ENCODE measurements around the gene MRPL17. TPM values are rescaled to one million over a fixed set of nuclear protein-coding genes. Genes with fewer than 3 reads are reported as not detected.
A peak's percentile ranks its signal among the peaks of the same experiment; 100 is the strongest.

The MRPL17 gene
- total and polyA plus RNA-seq, 10 of the 15 experiments (the other 5 are each of a cell fraction or from before 2014, with no cell fraction given) = 60.3 to 171 (median 94.8) TPM

- H3K4me3 ChIP-seq = no peak overlapping the region; the same call in 1 of the 2 replicates
- DNase-seq (ENCODE audit: low read depth, low spot score) (no peak), ATAC-seq (peak; percentile 84), FAIRE-seq (no peak)
- in situ Hi-C loops (cut with MboI) = no loop called here
- H3K27ac ChIP-seq (ENCODE audit: control insufficient read depth, insufficient read depth) = 0 out of 2 replicates have a peak overlapping the region, but pooled peaks have one; percentile 43
- ChIA-PET SMC1A (ENCODE audit: uncharacterized antibody, unreplicated experiment) (interaction anchor here (0.6 to 1.9 kb wide), 6 partner anchors 7 to 42 kb away, joined by 3 to 12 read pairs (median 3); partner anchors contain the start of gene TPP1), POLR2A (interaction anchor here (1.0 to 1.5 kb wide), 2 partner anchors 42 to 54 kb away, joined by 3 read pairs; partner anchors contain the start of gene TPP1), RAD21 (ENCODE audit: unreplicated experiment) (interaction anchor here (1.2 to 1.3 kb wide), 2 partner anchors 13 to 54 kb away, joined by 3 to 4 read pairs; no protein-coding TSS in a partner anchor), CTCF (interaction anchor here (1.0 to 4.5 kb wide), 5 partner anchors 7 to 130 kb away, joined by 5 to 22 read pairs (median 7); partner anchors contain the start of gene MRPL17)
- no peak overlapping the region for H3K9ac ChIP-seq (ENCODE audit: control insufficient read depth, insufficient read depth, low read length)
- peak overlapping the region; percentile 1 for H2AFZ ChIP-seq (ENCODE audit: control insufficient read depth, low read depth, low read length)
- peaks cover 2 to 4% of the 10 kb centered on the region in 2 experiments; a peak in 2 of 4 replicates for H3K27me3 ChIP-seq (replicated peaks in 1 of 2; ENCODE audit: control insufficient read depth in 2 of 2, insufficient read depth in 2 of 2, low read length in 1 of 2)
- no TSS peak for BruUV-seq (replicated peaks)
- H3K79me2 ChIP-seq (ENCODE audit: control insufficient read depth, insufficient read depth, low read length) = no peaks in the 10 kb centered on the region
- no peaks in the 10 kb centered on the region for H3K9me3 ChIP-seq (replicated peaks; ENCODE audit: control insufficient read depth, insufficient read depth, low read length)
- intact Hi-C loops (cut with micrococcal nuclease; ENCODE audit: unreplicated experiment) = no loop called here
- H3K4me1 ChIP-seq (ENCODE audit: control insufficient read depth, insufficient read depth, low read length) = no peaks in the 10 kb centered on the region
- H3K36me3 ChIP-seq (ENCODE audit: control insufficient read depth in 2 of 2, insufficient read depth in 2 of 2, low read length in 1 of 2) = no peaks in the 10 kb centered on the region
- TF ChIP-seq SPI1 (IDR thresholded peaks at IDR 0.05; ENCODE audit: borderline replicate concordance, insufficient read depth, low read depth, low read length) = peak; percentile 89
- TF ChIP-seq RELB (IDR thresholded peaks at IDR 0.05; ENCODE audit: low read depth) = peak; percentile 29; the same call in 1 of the 2 replicates
- TF ChIP-seq IRF4 (IDR thresholded peaks at IDR 0.05; ENCODE audit: low read depth, low read length) = 0 out of 2 replicates have a peak, but pooled peaks have one; percentile 54
- peak; percentile 29 to 31; a peak in 2 of 4 replicates for TF ChIP-seq IKZF2 (IDR thresholded peaks at IDR 0.05)
- peak; percentile 59; the same call in 1 of the 2 replicates for TF ChIP-seq MTA2 (IDR thresholded peaks at IDR 0.05; ENCODE audit: low read depth)
- no peak for TF ChIP-seq MYC (IDR thresholded peaks at IDR 0.05; ENCODE audit: insufficient read depth, insufficient read length, insufficient replicate concordance, low read length, severe bottlenecking)
- whole genome bisulfite sequencing (ENCODE audit: insufficient coverage, insufficient replicate concordance, low lambda C conversion rate, missing lambda C conversion rate) = 67% methylated on average over 3 of the region's 3 CpGs
- H3K4me2 ChIP-seq (ENCODE audit: control insufficient read depth, insufficient read depth) = peak overlapping the region; percentile 18
- no peaks in the 10 kb centered on the region for H4K20me1 ChIP-seq (ENCODE audit: control insufficient read depth, insufficient read depth)
Observed at GRCh38 chr11:6660712-6661111, 22.4 kb downstream of the MRPL17 start.

Data from GM12878 (cell line).